DMS53 treated with DMSO at 0.1 percent for 48 hours (cell line): ENCODE results near the gene ADAMTSL1.
A peak's percentile ranks its signal among the peaks of the same experiment; 100 is the strongest.

ENCODE experiments used
- DNase-seq: peaks from one replicate; lab custom pipeline; 2025; ENCODE audit not compliant: unreplicated experiment; lab: John Stamatoyannopoulos, UW

Gene ADAMTSL1

GRCh38 chr9:18473652-18474279 is at the start of gene ADAMTSL1:
ADAMTSL1 (plus strand) TSS chr9:18474153; CDS start chr9:18474233, 80 bp downstream.
- no peak for DNase-seq

GRCh38 chr9:18427691-18428090 is 46.3 kb upstream of the ADAMTSL1 start:
- no peak for DNase-seq

- DNase-seq = no peak
Observed at GRCh38 chr9:18428661-18429060, 45.3 kb upstream of the ADAMTSL1 start.

- no peak for DNase-seq
Observed at GRCh38 chr9:18429070-18429469, 44.9 kb upstream of the ADAMTSL1 start.

- no peak for DNase-seq
Observed at GRCh38 chr9:18433620-18434019, 40.3 kb upstream of the ADAMTSL1 start.

- DNase-seq = no peak
Observed at GRCh38 chr9:18437315-18438201, 36.4 kb upstream of the ADAMTSL1 start.

- peak; percentile 15 for DNase-seq
Observed at GRCh38 chr9:18438300-18438925, 35.5 kb upstream of the ADAMTSL1 start.

GRCh38 chr9:18438951-18439350 is 35.0 kb upstream of the ADAMTSL1 start:
- no peak for DNase-seq

GRCh38 chr9:18441261-18441660 is 32.7 kb upstream of the ADAMTSL1 start:
- peak; percentile 1 for DNase-seq

GRCh38 chr9:18442629-18443491 is 31.1 kb upstream of the ADAMTSL1 start:
- DNase-seq = peak; percentile 63

GRCh38 chr9:18447131-18447530 is 26.8 kb upstream of the ADAMTSL1 start:
- DNase-seq = no peak

GRCh38 chr9:18447541-18447940 is 26.4 kb upstream of the ADAMTSL1 start:
- DNase-seq = no peak

GRCh38 chr9:18448101-18448500 is 25.9 kb upstream of the ADAMTSL1 start:
- DNase-seq = no peak

- no peak for DNase-seq
Observed at GRCh38 chr9:18451406-18451805, 22.5 kb upstream of the ADAMTSL1 start.

GRCh38 chr9:18452276-18452675 is 21.7 kb upstream of the ADAMTSL1 start:
- DNase-seq = no peak

GRCh38 chr9:18456624-18457237 is 17.2 kb upstream of the ADAMTSL1 start:
- DNase-seq = no peak

GRCh38 chr9:18457510-18457909 is 16.4 kb upstream of the ADAMTSL1 start:
- no peak for DNase-seq

- DNase-seq = no peak
Observed at GRCh38 chr9:18459962-18460584, 13.9 kb upstream of the ADAMTSL1 start.

GRCh38 chr9:18461496-18461895 is 12.5 kb upstream of the ADAMTSL1 start:
- no peak for DNase-seq

- DNase-seq = no peak
Observed at GRCh38 chr9:18463991-18464390, 10.0 kb upstream of the ADAMTSL1 start.
